NCI-H2227 treated with DMSO at 0.1 percent for 48 hours (cell line): ENCODE data around the gene TPRG1L.

ENCODE experiments used
- DNase-seq: peaks from one replicate; lab custom pipeline; 2025; lab: John Stamatoyannopoulos, UW

Gene TPRG1L

GRCh38 chr1:3630161-3630611, 5.4 kb downstream of the TPRG1L start:
- no peak for DNase-seq

DNA sequence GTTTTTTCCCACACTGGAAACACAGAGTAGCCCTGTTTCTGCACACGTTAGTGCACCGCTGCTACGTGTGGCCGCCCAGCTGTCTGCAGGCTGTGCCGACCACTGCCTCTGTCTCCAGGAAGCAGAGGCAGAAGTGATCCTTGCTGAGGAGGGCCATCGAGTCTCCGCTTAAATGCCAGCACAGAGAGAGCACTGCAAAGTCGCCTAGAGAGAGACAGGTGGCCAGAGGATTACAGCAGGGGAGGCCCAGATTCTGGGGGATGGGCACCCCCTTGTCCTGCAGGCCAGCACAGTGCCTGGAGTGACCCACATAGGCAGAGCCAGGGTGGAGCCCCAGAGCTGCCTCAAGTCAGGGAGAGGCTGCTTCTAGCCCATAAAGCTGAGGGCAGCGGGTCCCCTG, 6.1 kb downstream of the TPRG1L start:
- DNase-seq: no peak

DNA sequence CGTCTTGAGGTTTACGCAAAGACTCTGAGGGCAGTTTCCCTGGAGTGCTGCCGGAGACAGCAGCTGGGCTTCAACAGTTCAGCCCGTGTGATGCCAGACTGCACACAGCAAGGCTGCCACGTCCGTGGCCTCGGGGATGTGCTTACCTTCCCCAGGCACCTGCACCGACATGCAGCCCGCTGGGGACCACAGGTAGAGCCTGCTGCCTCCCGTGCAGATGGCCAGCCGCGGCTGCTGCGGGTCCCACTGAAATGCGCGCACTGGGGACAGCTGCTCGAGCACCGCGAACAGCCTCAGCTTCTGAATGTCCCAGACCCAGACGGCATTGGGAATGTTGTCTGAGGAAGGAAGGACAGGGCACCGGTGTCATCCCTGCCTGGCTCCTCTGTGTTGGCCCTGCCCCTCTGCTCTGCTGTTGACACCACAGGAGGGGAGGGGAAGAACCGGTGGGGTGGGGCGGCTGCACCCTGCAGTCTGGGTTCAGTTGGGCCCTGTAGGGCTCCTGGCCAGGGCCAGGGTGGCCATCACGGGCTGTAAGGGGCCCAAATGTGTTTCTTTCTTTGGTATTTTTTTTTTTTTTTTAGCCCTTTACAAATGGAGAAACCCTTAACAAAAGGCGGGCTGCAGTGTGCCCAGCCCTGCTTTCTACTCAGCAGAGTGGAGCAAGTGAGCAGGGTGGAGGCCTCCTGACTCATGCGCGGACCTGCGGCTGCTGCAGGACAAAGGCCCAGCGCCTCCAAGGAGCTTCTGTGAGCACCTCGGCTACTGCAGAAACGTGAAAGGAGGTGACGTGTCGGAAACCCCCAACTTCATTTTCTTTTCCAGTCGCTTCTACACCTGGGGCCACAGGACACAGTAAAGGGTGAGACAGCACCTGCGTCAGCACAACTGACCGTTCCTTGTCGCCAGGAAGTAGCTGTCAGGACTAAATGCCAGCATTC, 6.8 kb downstream of the TPRG1L start:
- no peak for DNase-seq

DNA sequence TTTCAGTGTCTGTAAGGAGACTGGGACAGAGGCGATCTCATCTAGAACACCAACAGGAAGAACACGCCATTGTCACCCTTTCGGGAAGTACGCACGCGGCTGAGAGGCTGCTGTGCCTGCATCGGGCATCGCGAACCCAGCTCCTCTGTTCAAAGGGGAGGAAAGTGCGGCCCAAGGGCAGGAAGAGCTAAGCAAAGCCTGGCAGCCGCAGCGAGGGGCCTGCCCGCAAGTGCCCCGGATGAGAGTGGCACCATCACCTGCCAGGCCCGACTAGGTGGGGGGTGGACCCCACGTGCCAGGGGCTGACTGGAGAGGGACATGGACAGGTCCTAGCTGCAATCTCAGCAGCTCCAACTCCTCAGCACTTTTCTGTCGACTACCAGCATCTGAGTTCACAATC, 7.5 kb downstream of the TPRG1L start:
- DNase-seq: no peak

DNA sequence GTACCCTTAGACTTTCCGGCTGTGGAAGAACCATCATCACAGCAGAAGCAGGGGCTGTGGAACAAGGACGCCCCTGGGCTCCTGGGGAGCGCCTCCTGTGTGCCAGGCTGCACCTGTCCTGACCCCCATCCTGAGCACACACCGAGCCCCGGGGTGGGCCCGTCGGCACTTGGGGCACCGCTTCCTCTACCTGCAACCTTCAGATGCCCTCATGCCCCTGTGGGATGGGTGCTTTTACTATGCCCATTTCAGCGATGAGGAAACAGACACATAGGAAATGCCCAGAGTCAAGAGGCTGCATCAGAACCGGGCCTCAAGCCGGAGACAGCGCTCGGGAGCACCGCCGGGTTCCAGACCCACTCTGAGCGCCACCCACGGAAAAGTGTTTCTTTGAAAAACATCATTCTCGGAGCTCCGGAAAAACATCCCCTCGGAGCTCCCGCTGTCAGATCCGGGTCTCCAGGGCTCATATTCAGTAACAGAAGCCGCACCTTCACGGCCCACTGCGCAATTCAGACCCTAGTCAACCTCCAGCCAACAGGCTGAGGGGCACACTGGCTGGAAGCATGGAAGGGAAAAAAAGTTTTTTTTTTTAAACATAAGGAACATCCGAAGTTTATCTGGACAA, 8.0 kb downstream of the TPRG1L start:
- DNase-seq: no peak

GRCh38 chr1:3633344-3634058, 8.7 kb downstream of the TPRG1L start:
- DNase-seq: no peak

DNA sequence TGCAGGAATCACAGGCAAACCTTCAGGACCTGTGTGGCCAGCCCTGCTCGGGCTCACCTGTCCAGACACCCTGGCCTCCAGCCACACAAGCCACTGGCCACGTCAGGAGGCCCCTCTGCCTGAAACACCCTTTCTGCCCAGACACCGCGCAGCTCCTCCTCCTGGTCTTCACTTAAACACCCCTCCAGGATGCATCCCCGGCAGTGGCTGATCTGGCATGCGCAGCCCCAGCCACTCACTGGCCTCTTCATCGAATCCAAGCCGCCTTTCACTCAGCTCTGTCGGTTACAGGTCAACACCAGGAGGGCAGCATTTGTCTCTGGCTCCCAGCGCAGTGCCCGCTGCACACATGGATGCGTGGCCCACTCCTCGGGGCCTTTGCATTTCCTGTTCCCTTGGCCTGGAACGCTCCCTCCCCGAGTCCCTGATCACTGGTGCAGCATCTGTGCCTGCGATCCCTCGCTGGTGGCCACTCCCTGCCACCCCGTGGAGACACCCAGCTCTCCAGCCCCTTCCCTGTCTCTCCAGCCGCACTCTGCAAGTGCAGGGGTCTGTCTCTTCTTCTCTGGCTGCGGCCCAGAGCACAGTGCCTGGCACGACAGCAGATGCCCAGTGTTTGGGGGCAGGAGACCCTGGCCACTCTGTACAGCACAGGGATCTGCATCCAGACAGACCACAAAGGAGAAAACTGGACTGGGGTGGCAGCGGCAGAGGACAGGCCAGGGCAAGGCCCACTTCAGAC, 9.4 kb downstream of the TPRG1L start:
- no peak for DNase-seq

DNA sequence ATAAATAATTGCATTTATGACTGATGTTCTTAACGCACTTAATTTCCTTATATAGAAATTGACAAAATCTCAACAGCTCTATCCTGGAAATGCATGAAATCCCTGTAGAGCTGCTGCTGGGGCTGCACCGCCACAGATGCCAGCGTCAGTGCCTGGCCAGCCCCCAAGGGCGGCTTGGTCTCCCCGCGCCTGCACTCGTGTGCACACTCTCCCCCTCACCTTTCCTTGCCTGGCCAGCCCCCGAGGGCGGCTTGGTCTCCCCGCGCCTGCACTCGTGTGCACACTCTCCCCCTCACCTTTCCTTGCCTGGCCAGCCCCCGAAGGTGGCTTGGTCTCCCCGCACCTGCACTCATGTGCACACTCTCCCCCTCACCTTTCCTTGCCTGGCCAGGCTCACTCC, 11.3 kb downstream of the TPRG1L start:
- no peak for DNase-seq

GRCh38 chr1:3636531-3636930, 11.7 kb downstream of the TPRG1L start:
- no peak for DNase-seq

DNA sequence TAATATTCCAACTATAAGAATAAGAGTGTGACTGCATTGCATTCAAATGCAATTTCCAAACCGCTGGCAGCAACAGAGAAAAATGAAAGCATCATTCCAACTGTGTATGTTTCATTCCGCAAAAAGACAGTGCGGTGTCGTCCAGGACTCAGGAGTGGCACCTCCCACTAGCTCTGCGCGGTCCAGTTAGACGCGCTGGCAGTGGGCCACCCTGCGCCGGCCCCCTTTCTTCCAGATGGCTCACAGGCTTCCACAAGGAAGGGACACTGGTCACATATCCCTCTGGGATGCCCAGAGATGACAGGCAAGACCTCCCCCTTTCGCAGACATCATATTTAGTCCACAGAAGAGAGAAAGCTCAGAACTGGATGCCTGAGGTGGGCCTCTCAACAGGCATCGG, 13.2 kb downstream of the TPRG1L start:
- no peak for DNase-seq

GRCh38 chr1:3638676-3639075, 13.9 kb downstream of the TPRG1L start:
- DNase-seq: no peak

- DNase-seq: no peak
These were observed 14.6 kb downstream of the TPRG1L start for GRCh38 chr1:3639397-3639911.

GRCh38 chr1:3640121-3640837, 15.5 kb downstream of the TPRG1L start:
- DNase-seq: no peak

GRCh38 chr1:3641046-3641760, 16.4 kb downstream of the TPRG1L start:
- DNase-seq: no peak

DNA sequence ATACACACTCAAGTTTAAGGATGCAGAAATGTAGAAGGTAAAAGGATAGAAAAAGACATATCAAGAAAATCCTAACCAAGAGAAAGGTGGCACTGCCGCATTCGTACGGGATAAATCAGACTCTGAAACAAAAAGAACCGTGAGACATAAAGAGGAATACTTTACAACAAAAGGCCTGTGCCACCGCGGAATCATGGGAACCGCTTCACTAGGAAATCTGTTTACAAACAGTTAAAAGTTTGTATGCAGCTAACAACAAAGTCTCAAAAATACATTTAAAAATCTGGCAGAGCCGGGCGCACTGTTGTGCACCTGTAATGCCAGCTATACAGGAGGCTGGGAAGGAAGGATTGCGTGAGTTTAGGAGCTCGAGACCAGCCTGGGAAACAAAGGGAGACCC, 17.0 kb downstream of the TPRG1L start:
- no peak for DNase-seq

DNA sequence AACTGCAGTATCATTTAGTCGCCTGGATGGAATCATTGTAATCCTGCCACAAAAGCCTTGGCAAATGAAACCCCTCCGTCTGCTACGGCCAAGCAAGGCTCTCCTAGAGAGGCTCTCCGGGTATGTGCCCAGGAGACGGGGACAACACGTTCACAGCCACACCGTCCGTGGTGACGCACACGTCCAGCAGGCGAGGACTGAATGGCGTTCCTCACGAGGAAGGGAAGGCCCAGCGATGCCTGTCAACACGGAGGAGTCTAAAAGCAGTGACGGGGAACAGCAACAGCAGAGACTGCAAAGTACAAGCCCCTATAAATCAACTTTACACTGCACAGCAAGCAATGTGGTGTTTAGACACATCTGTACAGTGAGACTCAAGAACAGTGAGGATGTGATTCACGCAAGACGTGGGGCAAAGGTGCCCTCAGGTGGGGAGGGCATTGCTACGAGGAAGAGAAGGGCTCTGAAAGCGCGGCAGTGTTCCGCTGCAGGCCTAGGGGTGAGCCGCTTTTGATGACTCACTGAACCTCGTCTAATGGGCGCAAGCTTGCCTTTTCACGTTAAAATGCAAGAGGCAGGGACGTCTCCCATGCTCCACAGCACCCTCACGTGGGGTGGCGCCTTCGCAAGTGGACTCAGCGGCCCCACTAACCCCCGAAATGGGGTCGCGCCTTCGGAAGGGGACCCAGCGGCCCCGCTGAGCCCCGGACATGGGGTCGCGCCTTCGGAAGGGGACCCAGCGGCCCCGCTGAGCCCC, 18.3 kb downstream of the TPRG1L start:
- no peak for DNase-seq

DNA sequence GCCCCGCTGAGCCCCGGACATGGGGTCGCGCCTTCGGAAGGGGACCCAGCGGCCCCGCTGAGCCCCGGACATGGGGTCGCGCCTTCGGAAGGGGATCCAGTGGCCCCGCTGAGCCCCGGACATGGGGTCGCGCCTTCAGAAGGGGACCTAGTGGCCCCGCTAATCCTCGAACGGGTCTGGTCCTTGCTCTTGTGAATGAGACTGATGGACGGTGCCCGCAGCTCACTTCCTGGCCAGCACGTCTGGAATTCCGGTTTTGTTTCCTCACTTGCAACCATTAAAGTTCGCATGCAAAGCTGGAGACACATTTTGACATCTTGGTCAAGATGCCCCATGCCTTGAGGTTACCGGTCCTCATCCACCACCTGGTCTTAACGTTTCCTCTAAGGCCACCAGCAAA, 19.5 kb downstream of the TPRG1L start:
- no peak for DNase-seq

GRCh38 chr1:3645247-3645646, 20.4 kb downstream of the TPRG1L start:
- no peak for DNase-seq

- DNase-seq: no peak
These were observed 21.0 kb downstream of the TPRG1L start for GRCh38 chr1:3645666-3646355.
